HG03520 (cell line): ENCODE measurements around the gene TRERF1.
"Not testable (repeated sequence)": the region's sequence is repeated elsewhere in the genome, so short reads cannot be mapped to it uniquely, and the experiment has no call there.

ENCODE experiments used
- ATAC-seq: cut with Tn5 transposase; IDR thresholded peaks from one replicate; pipeline ENCODE4 v1.9.1; 2021; ENCODE audit warnings: mild to moderate bottlenecking, moderate library complexity; ENCODE audit not compliant: unreplicated experiment

Gene TRERF1

DNA sequence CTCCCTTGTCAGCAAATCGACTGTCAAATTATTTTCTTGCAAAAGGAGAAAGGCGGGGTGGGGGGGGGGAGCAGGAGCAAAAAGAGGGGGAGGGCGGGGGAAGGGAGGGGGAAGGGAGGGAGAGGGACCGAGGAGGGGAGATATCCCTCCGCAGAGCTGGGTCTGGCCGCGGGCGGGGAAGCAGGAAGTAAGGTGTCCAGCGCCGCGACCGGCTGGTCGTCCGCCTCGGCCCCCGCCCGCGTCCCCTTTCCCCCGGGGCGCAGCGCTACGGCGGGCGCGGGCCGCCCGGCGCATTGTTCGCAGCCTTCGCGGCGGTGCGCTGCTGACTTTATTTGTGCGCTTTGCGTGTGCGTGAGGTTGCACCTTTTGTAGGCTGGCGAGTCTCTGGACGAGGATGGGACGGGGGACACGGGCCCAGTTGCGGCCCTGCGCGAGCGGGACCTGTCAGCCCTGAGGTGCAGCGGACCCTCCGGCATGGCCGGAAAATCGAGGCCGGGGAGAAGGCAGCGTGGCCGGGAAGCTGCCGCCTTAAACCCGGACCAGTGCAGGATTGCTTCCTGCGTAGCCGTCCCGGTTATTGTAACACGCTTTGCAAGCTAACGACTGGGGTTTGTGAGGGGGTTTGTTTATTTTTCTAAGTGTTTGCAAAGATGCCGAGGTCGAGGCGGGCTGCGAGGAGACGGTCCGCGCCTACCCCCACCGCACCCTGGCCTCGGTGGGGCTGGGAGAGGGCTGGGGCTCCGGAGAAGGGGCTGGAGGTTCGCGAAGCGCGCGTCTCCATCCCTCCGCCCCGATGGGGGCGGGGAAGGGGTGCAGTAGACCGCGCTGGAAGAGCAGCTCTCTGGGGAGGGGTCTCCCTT lies 675 bp upstream of the TRERF1 start:
- ATAC-seq, result peak; percentile 28

DNA sequence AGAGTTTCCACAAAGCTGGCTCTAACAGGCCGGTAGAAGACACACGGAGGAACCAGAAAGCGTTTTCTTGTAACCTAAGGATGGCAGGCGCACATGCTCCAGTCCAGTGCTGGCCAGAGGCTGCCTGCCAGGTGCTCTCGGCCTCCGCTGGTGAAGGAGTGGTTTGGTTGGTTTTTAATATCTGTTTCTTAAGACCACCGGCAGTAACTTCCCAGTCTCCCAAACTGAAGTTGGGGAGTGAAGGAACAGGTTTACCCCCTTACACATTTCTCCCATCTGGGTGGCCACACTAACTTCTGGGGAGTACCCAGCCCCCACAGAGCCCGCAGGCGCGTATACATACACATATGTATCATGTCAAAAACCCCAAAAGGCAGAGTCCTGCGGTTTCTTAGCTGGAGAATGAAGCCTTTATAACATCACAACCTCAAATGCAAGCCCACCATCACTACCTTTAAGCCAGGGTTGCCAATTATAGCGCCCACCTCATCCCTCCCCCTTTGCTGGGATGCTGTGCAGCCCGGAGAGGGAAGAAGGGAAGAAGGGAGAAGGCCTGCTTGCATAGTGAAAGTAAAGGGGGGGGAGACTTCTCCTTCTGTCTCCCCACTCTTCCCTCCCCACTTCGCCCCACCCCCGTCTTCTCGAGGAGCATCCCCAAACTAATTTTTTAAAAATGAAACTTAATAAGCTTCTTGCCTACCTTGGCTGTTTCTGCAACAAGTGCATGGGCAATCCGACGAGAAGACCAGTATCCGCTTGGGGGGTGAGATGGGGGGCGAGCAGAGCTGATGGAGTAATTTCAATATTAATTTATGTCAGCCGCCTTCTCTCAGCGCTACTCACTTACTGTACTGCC lies 1.0 kb downstream of the TRERF1 start:
- ATAC-seq, result no peak

DNA sequence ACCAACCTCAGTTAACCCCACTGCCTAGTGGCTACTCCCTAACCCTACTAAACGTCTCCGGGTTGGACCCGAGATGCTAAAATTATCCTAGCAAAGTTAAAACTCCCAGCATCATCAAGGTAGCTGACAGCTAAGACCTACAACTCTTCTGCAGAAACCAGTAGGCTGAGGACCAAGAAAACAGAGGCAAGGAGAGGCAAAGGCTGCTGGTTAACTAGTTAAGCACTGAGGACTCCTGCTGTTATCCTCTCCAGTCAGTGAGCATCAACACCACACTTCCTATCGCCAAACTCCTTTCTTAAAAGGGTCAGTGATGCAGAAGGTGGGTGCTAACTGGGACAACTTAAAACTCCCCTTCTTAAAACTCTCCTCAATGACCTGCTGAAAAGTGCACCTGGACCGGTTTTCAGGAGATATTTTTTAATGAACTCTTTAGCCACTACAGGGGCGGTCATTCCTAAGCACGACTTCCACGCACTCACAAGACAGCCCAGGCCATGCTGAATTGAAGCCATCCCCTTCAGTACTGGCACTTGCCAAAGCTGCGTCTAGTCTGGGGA lies 1.7 kb downstream of the TRERF1 start:
- ATAC-seq, result no peak

GRCh38 chr6:42448927-42449659 lies 2.6 kb downstream of the TRERF1 start:
- ATAC-seq, result no peak

DNA sequence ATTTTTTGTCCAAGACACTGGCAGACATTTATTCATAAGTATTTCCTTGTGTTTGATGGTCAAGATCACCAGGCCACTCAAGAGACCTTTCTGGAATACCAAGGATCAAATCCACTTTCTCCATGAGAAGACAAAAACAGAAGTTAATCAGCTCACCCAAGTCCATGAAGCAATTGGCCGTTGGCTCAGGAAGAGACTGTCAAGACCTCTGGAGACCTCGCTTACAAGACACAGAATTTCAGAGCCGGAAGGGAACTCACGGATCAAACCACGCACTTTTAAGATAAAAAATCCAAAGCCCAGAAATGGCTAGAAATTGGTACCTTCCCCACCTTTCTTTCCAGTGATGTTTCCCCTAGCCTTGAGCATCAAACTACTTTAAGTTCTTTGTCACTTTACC lies 3.3 kb downstream of the TRERF1 start:
- ATAC-seq, result no peak

GRCh38 chr6:42446996-42447395 lies 4.7 kb downstream of the TRERF1 start:
- ATAC-seq, result no peak

- no peak for ATAC-seq
Observed at GRCh38 chr6:42446370-42446769, 5.4 kb downstream of the TRERF1 start.

DNA sequence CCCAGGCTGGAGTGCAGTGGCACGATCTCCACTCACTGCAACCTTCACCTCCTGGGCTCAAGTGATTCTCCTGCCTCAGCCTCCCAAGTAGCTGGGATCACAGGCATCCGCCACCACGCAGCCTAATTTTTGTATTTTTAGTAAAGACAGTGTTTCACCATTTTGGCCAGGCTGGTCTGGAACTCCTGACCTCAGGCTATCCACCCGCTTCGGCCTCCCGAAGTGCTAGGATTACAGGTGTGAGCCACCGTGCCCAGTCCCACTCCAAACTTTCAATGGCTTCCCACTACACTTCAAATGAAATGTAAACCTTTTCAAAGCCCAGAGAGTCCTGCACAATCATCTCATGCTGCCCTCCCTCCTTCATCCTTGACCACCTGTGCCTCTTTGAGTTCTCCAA lies 5.8 kb downstream of the TRERF1 start:
- ATAC-seq, result not testable (repeated sequence)

GRCh38 chr6:42443312-42444060 lies 8.2 kb downstream of the TRERF1 start:
- ATAC-seq, result no peak

DNA sequence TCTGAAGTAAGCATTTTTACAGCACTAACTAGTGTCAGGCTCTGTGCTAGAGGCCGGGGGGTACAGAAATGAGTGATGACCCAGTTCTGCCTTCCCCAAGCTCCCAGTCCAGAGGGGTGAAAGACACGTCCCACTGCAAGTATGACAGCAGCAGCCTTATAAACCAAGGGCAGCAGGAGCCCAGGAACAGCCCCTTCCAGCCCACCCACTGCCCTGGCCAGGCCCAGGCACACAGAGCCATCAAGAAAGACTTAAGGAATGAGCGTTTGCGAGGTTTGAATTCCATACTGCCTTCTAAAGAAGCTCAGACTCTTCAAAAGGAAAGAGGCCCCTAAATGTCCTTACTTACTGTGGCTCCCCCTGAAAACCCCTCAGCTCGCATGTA lies 10.0 kb downstream of the TRERF1 start:
- no peak for ATAC-seq

DNA sequence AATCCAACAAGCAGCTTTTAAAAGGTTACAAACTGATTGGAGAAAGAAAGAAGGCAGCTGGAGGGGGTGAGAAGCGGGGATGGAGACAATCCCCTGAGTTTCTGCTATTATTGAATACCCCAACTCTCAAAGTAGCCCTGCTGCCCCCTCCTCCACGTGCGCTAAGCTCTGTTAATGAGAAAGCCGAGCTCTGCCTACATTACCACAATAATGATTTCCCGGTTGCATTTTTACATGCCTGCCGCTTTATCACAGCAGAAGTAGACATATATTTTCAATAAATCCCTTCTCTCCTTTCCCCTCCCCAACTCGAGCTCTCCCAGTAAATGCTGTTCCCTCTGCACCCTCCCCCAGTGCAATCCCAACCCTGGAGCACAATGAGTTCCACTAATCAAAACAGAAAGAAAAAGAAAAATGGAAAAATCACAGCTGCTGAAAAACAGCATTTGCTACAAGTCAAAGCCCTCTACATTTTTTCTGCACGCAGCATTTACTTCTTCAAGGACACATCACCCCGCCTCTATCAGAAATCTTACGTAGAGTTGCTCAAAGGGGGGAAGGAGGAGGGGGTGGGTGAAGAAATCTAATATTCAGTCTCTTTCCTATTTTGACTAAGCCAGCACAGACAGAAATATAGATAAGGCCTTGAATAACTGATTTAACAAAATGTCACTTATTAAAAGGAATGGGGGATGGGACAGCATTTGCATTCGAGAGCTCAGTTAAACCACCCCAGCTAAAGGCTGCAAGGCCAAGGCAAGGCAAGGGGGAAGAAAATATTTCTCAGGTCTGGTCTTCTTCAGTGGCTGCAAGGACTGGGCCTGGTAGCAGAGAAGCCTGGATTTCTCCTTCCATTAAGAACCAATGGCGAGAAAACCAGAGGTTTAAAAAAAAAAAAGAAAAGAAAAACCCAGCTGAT lies 10.7 kb downstream of the TRERF1 start:
- ATAC-seq, result no peak

GRCh38 chr6:42440027-42440426 lies 11.7 kb downstream of the TRERF1 start:
- no peak for ATAC-seq

- ATAC-seq, result no peak
Observed at GRCh38 chr6:42436825-42437224, 14.9 kb downstream of the TRERF1 start.

DNA sequence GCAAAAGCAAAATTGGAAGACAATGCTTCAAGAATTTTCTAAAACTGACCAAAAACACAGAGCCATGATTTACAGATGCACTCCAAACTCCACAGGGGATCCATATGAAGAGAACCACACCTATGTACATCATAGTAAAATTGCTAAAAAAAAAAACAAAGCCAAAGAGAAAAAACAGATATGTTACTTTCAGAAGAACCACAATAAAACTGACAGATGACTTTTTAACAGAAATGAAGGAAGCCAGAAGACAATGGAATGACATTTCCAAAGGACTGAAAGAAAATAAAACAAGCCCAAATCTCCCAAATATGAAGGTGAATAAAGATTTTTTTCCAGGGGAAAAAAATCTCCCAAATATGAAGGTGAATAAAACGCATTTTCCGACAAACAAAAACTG lies 17.5 kb downstream of the TRERF1 start:
- no peak for ATAC-seq

DNA sequence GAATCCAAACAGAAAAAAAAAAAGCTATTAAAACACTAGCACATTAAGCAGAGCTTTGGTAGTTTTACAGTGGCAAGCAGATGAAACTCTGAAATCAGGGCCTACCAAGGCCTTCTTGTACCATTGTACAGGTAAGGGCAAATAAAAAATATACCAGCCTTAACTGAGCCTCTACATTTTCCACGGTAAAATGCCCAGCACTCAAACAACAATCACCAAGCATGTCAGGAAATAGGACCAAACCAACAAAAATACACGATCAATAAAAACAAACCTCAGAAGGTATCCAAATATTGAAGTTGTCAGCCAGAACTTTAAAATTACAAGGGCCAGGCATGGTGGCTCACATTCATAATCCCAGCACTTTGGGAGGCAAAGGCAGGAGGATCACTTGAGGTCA lies 18.3 kb downstream of the TRERF1 start:
- ATAC-seq, result no peak

- ATAC-seq, result no peak
Observed at GRCh38 chr6:42431877-42432276, 19.8 kb downstream of the TRERF1 start.

GRCh38 chr6:42431356-42431755 lies 20.4 kb downstream of the TRERF1 start:
- no peak for ATAC-seq

GRCh38 chr6:42429836-42430235 lies 21.9 kb downstream of the TRERF1 start:
- ATAC-seq, result no peak

DNA sequence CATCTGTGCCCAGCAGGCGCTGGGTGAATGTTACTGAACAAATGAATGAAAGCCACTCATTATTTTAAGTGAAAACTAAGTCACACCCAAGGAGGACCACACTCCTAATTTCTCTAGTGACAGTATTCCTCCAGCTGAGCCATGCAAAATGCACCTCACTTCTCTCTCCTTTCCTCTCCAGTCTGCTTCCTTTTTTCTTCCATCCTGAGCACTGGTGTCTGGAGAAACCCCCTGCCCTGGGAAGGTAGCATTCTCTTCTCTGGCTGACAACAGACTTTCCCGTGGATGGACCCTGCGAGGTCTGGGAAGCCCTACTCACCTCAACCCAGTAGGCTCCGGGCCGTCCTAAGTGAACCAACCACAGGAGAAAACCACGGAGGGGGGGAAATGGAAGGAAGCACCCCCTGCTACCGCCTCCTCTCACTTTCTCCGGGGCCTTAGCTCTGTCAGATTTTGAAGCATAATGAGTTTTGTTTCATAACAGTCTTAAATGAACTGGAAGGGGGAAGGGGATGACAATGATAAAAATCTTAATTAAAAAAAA lies 22.6 kb downstream of the TRERF1 start:
- no peak for ATAC-seq
